ENCODE measurements around the gene ZMIZ1.

The ZMIZ1 gene

GRCh38 chr10:79248341-79249185 is 179.8 kb downstream of the ZMIZ1 start:
- TF ChIP-seq CTCF (IDR thresholded peaks at IDR 0.05; ENCODE audit: extremely low read depth, missing control alignments) = no peak
- no peak for DNase-seq (ENCODE audit: low spot score)

GRCh38 chr10:79249186-79250121 is 180.7 kb downstream of the ZMIZ1 start:
- no peak for TF ChIP-seq CTCF (IDR thresholded peaks at IDR 0.05; ENCODE audit: extremely low read depth, missing control alignments)
- DNase-seq (ENCODE audit: low spot score) = peak; percentile 76

- no peak for DNase-seq (ENCODE audit: low spot score)
- TF ChIP-seq CTCF (IDR thresholded peaks at IDR 0.05; ENCODE audit: extremely low read depth, missing control alignments) = no peak
These were observed 181.5 kb downstream of the ZMIZ1 start for GRCh38 chr10:79250259-79250658.

- no peak for DNase-seq (ENCODE audit: low spot score)
- no peak for TF ChIP-seq CTCF (IDR thresholded peaks at IDR 0.05; ENCODE audit: extremely low read depth, missing control alignments)
These were observed 183.7 kb downstream of the ZMIZ1 start for GRCh38 chr10:79252450-79252849.

GRCh38 chr10:79252971-79253370 is 184.2 kb downstream of the ZMIZ1 start:
- TF ChIP-seq CTCF (IDR thresholded peaks at IDR 0.05; ENCODE audit: extremely low read depth, missing control alignments) = no peak
- no peak for DNase-seq (ENCODE audit: low spot score)

- no peak for TF ChIP-seq CTCF (IDR thresholded peaks at IDR 0.05; ENCODE audit: extremely low read depth, missing control alignments)
- no peak for DNase-seq (ENCODE audit: low spot score)
These were observed 184.9 kb downstream of the ZMIZ1 start for GRCh38 chr10:79253704-79254103.
